Naive B cell (primary cell): Measurements from ENCODE around the gene CCM2L. TPM values are rescaled to one million over a fixed set of nuclear protein-coding genes. Genes with fewer than 3 reads are reported as not detected.
"Not testable (repeated sequence)": the region's sequence is repeated elsewhere in the genome, so short reads cannot be mapped to it uniquely, and the experiment has no call there.

Experiments used
- ATAC-seq, 2 donors: fragments of 150-1000 bp; cut with Tn5 transposase; 2 replicates each; pipeline ENCODE4 v1.10.0; 2021; ENCODE audit warnings: low read depth in 2 of 2, mild to moderate bottlenecking in 2 of 2, moderate library complexity in 2 of 2
- DNase-seq: peaks from one replicate; pipeline ENCODE4 v3.0.0; 2022
- H3K27ac Mint-ChIP-seq, 6 donors: one replicate each; pipeline ENCODE4 v1.8.0; 2020 to 2022; ENCODE audit warnings: mild to moderate bottlenecking in 6 of 6, mixed read lengths in 6 of 6, moderate library complexity in 5 of 6, inconsistent platforms in 2 of 6
- H3K27me3 Mint-ChIP-seq, 3 donors: one replicate each; pipeline ENCODE4 v1.8.0; 2021 to 2022; ENCODE audit warnings: mixed read lengths in 3 of 3, mild to moderate bottlenecking in 1 of 3
- H3K36me3 Mint-ChIP-seq, 2 donors: one replicate each; pipeline ENCODE4 v1.8.0; 2020 to 2022; ENCODE audit warnings: mixed read lengths in 2 of 2, inconsistent platforms in 1 of 2, mild to moderate bottlenecking in 1 of 2
- H3K4me1 Mint-ChIP-seq, 3 donors: one replicate each; pipeline ENCODE4 v1.8.0; 2020 to 2022; ENCODE audit warnings: mixed read lengths in 3 of 3, inconsistent platforms in 1 of 3, mild to moderate bottlenecking in 1 of 3, moderate library complexity in 1 of 3
- H3K4me3 Mint-ChIP-seq, 8 donors: one replicate each; pipeline ENCODE4 v1.8.0; 2020 to 2022; ENCODE audit warnings: mild to moderate bottlenecking in 8 of 8, mixed read lengths in 8 of 8, moderate library complexity in 8 of 8, inconsistent platforms in 2 of 8
- H3K9me3 Mint-ChIP-seq, 7 donors: one replicate each; pipeline ENCODE4 v1.8.0; 2020 to 2022; ENCODE audit warnings: mixed read lengths in 7 of 7, mild to moderate bottlenecking in 5 of 7, inconsistent platforms in 2 of 7, moderate library complexity in 1 of 7
- polyA plus RNA-seq, 6 donors: library from polyadenylated mRNA; unstranded; fragments of 300-500 nt; fragmentation: Illumina TruSeq; gene quantifications; one replicate each; pipeline ENCODE4 v1.2.3, GENCODE V29; 2021; ENCODE audit warnings: low read depth in 6 of 6

CCM2L gene
- polyA plus RNA-seq, 6 donors from 2014 or later: not detected

GRCh38 chr20:32021091-32021490, 10.9 kb downstream of the CCM2L start:
- peak overlapping the region in 1 of 8 donors; percentile 45 for H3K4me3 Mint-ChIP-seq

GRCh38 chr20:32024683-32025295, 14.6 kb downstream of the CCM2L start:
- H3K27ac Mint-ChIP-seq: peak overlapping the region in 1 of 6 donors; percentile 86
- ATAC-seq: peak; percentile 83 to 86
- DNase-seq: no peak
- H3K36me3 Mint-ChIP-seq: peaks cover 6 to 9% of the 10 kb centered on the region in 2 donors
- H3K9me3 Mint-ChIP-seq: no peaks in the 10 kb centered on the region
- no peak overlapping the region for H3K4me3 Mint-ChIP-seq
- peaks cover 12 to 17% (median 13%) of the 10 kb centered on the region in 3 donors for H3K4me1 Mint-ChIP-seq
- H3K27me3 Mint-ChIP-seq: peaks cover 39 to 66% (median 65%) of the 10 kb centered on the region in 3 donors

More at GRCh38 chr20:32021091-32021490, 10.9 kb downstream of the CCM2L start:
- peaks cover 27 to 37% (median 28%) of the 10 kb centered on the region in 3 donors for H3K4me1 Mint-ChIP-seq
- ATAC-seq (no peak), DNase-seq (no peak)
- no peaks in the 10 kb centered on the region for H3K9me3 Mint-ChIP-seq
- H3K27ac Mint-ChIP-seq: peak overlapping the region in 1 of 6 donors; percentile 71
- H3K36me3 Mint-ChIP-seq: peaks cover 9 to 15% of the 10 kb centered on the region in 2 donors
- H3K27me3 Mint-ChIP-seq: peaks cover 57 to 77% (median 70%) of the 10 kb centered on the region in 3 donors

GRCh38 chr20:32027643-32028042, 17.4 kb downstream of the CCM2L start:
- H3K9me3 Mint-ChIP-seq: no peaks in the 10 kb centered on the region
- peak overlapping the region in 1 of 6 donors; percentile 17 for H3K27ac Mint-ChIP-seq
- DNase-seq (no peak), ATAC-seq (no peak)
- peaks cover 5 to 9% (median 6%) of the 10 kb centered on the region in 3 donors for H3K4me1 Mint-ChIP-seq
- no peak overlapping the region for H3K4me3 Mint-ChIP-seq
- no peaks in the 10 kb centered on the region for H3K36me3 Mint-ChIP-seq
- peaks cover 24 to 48% (median 43%) of the 10 kb centered on the region in 3 donors for H3K27me3 Mint-ChIP-seq

GRCh38 chr20:32028647-32029372, 18.6 kb downstream of the CCM2L start:
- ATAC-seq: no peak
- Mint-ChIP-seq H3K36me3 (no peaks in the 10 kb centered on the region), H3K4me3 (no peak overlapping the region), H3K4me1 (peaks cover 5 to 9% (median 6%) of the 10 kb centered on the region in 3 donors), H3K27me3 (peaks cover 27 to 45% (median 33%) of the 10 kb centered on the region in 3 donors), H3K27ac (no peak overlapping the region), H3K9me3 (no peaks in the 10 kb centered on the region)
- no peak for DNase-seq

- ATAC-seq (no peak), DNase-seq (no peak)
- H3K27me3 Mint-ChIP-seq: peaks cover 26 to 43% (median 33%) of the 10 kb centered on the region in 3 donors
- no peaks in the 10 kb centered on the region for H3K36me3 Mint-ChIP-seq
- no peak overlapping the region for H3K27ac Mint-ChIP-seq
- H3K4me3 Mint-ChIP-seq: peak overlapping the region in 1 of 8 donors; percentile 78
- H3K4me1 Mint-ChIP-seq: peaks cover 5 to 7% (median 6%) of the 10 kb centered on the region in 3 donors
- no peaks in the 10 kb centered on the region for H3K9me3 Mint-ChIP-seq
These were observed 19.3 kb downstream of the CCM2L start for GRCh38 chr20:32029561-32029960.

GRCh38 chr20:32031007-32031958, 21.0 kb downstream of the CCM2L start:
- Mint-ChIP-seq H3K4me1 (peaks cover 9 to 16% (median 11%) of the 10 kb centered on the region in 3 donors), H3K27ac (peak overlapping the region in 1 of 6 donors; percentile 12), H3K4me3 (peak overlapping the region in 7 of 8 donors; percentile 43 to 78 (median 69)), H3K27me3 (peaks cover 32 to 48% (median 32%) of the 10 kb centered on the region in 3 donors), H3K36me3 (no peaks in the 10 kb centered on the region), H3K9me3 (no peaks in the 10 kb centered on the region)
- ATAC-seq (peak; percentile 64 to 71), DNase-seq (peak; percentile 58)

- DNase-seq (no peak), ATAC-seq (no peak)
- Mint-ChIP-seq H3K4me1 (peaks cover 11 to 28% (median 14%) of the 10 kb centered on the region in 3 donors), H3K9me3 (peaks cover 0 to 4% (median 0%) of the 10 kb centered on the region in 7 donors), H3K27ac (peak overlapping the region in 1 of 6 donors; percentile 56), H3K4me3 (no peak overlapping the region), H3K36me3 (no peaks in the 10 kb centered on the region), H3K27me3 (peaks cover 23 to 40% (median 32%) of the 10 kb centered on the region in 3 donors)
These were observed 23.1 kb downstream of the CCM2L start for GRCh38 chr20:32033316-32033715.

GRCh38 chr20:32033721-32034120, 23.5 kb downstream of the CCM2L start:
- peaks cover 11 to 28% (median 14%) of the 10 kb centered on the region in 3 donors for H3K4me1 Mint-ChIP-seq
- not testable (repeated sequence) for H3K9me3 Mint-ChIP-seq, H3K4me3 Mint-ChIP-seq, H3K36me3 Mint-ChIP-seq, ATAC-seq, DNase-seq
- H3K27me3 Mint-ChIP-seq: peaks cover 19 to 36% (median 32%) of the 10 kb centered on the region in 3 donors
- H3K27ac Mint-ChIP-seq: peak overlapping the region in 1 of 6 donors; percentile 56

GRCh38 chr20:32034581-32035425, 24.6 kb downstream of the CCM2L start:
- ATAC-seq: peak; percentile 22 to 32
- Mint-ChIP-seq H3K36me3 (no peaks in the 10 kb centered on the region), H3K27ac (peak overlapping the region in 1 of 6 donors; percentile 76), H3K4me3 (peak overlapping the region in 1 of 8 donors; percentile 35), H3K4me1 (peaks cover 17 to 36% (median 24%) of the 10 kb centered on the region in 3 donors), H3K27me3 (peaks cover 14 to 31% (median 31%) of the 10 kb centered on the region in 3 donors), H3K9me3 (peaks cover 0 to 4% (median 0%) of the 10 kb centered on the region in 7 donors)
- no peak for DNase-seq

- no peak for DNase-seq
- Mint-ChIP-seq H3K4me3 (no peak overlapping the region), H3K27me3 (peaks cover 9 to 31% (median 27%) of the 10 kb centered on the region in 3 donors)
These were observed 25.2 kb downstream of the CCM2L start for GRCh38 chr20:32035426-32035779.

GRCh38 chr20:32036252-32036651, 26.0 kb downstream of the CCM2L start:
- peaks cover 28 to 50% (median 37%) of the 10 kb centered on the region in 3 donors for H3K4me1 Mint-ChIP-seq
- H3K36me3 Mint-ChIP-seq: no peaks in the 10 kb centered on the region
- DNase-seq (no peak), ATAC-seq (no peak)
- peak overlapping the region in 1 of 8 donors; percentile 37 for H3K4me3 Mint-ChIP-seq
- peak overlapping the region in 1 of 6 donors; percentile 50 for H3K27ac Mint-ChIP-seq
- H3K27me3 Mint-ChIP-seq: peaks cover 9 to 31% (median 27%) of the 10 kb centered on the region in 3 donors
- peaks cover 0 to 4% (median 0%) of the 10 kb centered on the region in 7 donors for H3K9me3 Mint-ChIP-seq

More at GRCh38 chr20:32035426-32035779, 25.2 kb downstream of the CCM2L start:
- no peak for ATAC-seq
- Mint-ChIP-seq H3K9me3 (peaks cover 0 to 4% (median 0%) of the 10 kb centered on the region in 7 donors), H3K36me3 (no peaks in the 10 kb centered on the region), H3K4me1 (peaks cover 20 to 42% (median 29%) of the 10 kb centered on the region in 3 donors), H3K27ac (no peak overlapping the region)
